Ishikawa (cell line): ENCODE measurements around the gene EVA1A.

ENCODE experiments used
- CEBPB ChIP-seq: IDR thresholded peaks from 2 replicates; pipeline ENCODE4 v1.6.1; 2012
- EGR1 ChIP-seq: IDR thresholded peaks from 2 replicates; pipeline ENCODE4 v1.6.1; 2012
- EP300 ChIP-seq: IDR thresholded peaks from 2 replicates; pipeline ENCODE4 v1.6.1; 2012; ENCODE audit warnings: borderline replicate concordance
- NFIC ChIP-seq: IDR thresholded peaks from 2 replicates; pipeline ENCODE4 v1.6.1; 2012
- TAF1 ChIP-seq: IDR thresholded peaks from 2 replicates; pipeline ENCODE4 v1.6.1; 2012; ENCODE audit warnings: low read depth, mild to moderate bottlenecking
- YY1 ChIP-seq: IDR thresholded peaks from 2 replicates; pipeline ENCODE4 v1.6.1; 2012; ENCODE audit warnings: low read depth
- TF ChIP-seq, protein P1 (sequence below): IDR thresholded peaks from 2 replicates; pipeline ENCODE4 v1.6.1; 2012; ENCODE audit warnings: low read depth, mild to moderate bottlenecking

DNA sequence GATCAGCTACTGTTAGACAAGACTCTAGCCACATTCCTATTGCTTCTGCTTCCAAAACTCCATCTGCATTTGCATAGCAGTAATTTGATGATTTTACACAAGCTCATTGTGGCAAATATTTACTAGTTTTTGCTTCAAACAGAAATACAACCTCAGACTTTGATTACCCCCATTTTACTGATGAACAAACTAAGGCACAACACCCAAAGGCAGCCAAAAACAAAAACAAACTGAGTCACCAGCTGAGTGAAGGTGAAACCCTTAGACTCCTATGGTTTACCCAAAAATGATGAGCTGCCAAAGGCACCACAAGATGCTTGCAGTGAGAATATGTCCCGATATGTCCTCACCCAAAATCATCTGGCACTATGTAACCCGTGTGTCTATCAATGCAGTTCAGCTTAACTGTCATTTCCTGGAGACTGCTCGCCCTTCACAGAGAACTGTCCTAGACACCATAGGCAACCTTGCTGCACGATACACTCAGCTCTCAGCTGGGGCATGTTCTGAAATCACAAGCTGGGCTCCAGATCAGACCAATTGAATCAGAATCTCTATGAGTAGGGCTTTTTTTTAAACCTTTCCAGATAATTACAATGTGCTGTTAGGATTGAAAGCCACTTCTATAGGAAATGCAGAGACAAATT lies 4.1 kb upstream of the EVA1A start:
- TF ChIP-seq NFIC (no peak), YY1 (no peak), EGR1 (no peak), EP300 (no peak), TAF1 (no peak), CEBPB (no peak)
- TF ChIP-seq, protein P1, sequence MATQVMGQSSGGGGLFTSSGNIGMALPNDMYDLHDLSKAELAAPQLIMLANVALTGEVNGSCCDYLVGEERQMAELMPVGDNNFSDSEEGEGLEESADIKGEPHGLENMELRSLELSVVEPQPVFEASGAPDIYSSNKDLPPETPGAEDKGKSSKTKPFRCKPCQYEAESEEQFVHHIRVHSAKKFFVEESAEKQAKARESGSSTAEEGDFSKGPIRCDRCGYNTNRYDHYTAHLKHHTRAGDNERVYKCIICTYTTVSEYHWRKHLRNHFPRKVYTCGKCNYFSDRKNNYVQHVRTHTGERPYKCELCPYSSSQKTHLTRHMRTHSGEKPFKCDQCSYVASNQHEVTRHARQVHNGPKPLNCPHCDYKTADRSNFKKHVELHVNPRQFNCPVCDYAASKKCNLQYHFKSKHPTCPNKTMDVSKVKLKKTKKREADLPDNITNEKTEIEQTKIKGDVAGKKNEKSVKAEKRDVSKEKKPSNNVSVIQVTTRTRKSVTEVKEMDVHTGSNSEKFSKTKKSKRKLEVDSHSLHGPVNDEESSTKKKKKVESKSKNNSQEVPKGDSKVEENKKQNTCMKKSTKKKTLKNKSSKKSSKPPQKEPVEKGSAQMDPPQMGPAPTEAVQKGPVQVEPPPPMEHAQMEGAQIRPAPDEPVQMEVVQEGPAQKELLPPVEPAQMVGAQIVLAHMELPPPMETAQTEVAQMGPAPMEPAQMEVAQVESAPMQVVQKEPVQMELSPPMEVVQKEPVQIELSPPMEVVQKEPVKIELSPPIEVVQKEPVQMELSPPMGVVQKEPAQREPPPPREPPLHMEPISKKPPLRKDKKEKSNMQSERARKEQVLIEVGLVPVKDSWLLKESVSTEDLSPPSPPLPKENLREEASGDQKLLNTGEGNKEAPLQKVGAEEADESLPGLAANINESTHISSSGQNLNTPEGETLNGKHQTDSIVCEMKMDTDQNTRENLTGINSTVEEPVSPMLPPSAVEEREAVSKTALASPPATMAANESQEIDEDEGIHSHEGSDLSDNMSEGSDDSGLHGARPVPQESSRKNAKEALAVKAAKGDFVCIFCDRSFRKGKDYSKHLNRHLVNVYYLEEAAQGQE, result no peak
